GM23248 (cell line): Measurements from ENCODE around the gene NCMAP. TPM values are rescaled to one million over a fixed set of nuclear protein-coding genes. Genes with fewer than 3 reads are reported as not detected.

Source experiments
- DNase-seq: peaks from one replicate; pipeline ENCODE4 v3.0.0-alpha.2; 2015
- H2AFZ ChIP-seq: fragments of 200-600 bp; sonication (generic); 2 replicates; pipeline ENCODE4 v1.6.1; 2016; ENCODE audit warnings: antibody characterized with exemption
- H3F3A ChIP-seq: fragments of 200-600 bp; sonication (generic); 2 replicates; pipeline ENCODE4 v1.6.1; 2016; ENCODE audit warnings: mild to moderate bottlenecking, antibody characterized with exemption, mixed run types; ENCODE audit not compliant: insufficient read depth
- H3K27ac ChIP-seq: fragments of 200-600 bp; sonication (generic); 2 replicates; pipeline ENCODE4 v1.5.1; 2016; ENCODE audit warnings: mild to moderate bottlenecking
- H3K27me3 ChIP-seq: fragments of 200-600 bp; sonication (generic); replicated peaks from 2 replicates; pipeline ENCODE4 v1.6.1; 2016; ENCODE audit warnings: mild to moderate bottlenecking; ENCODE audit not compliant: insufficient read depth
- H3K36me3 ChIP-seq: fragments of 200-600 bp; sonication (generic); 2 replicates; pipeline ENCODE4 v1.6.1; 2016; ENCODE audit warnings: low read depth, mild to moderate bottlenecking
- H3K4me1 ChIP-seq: fragments of 200-600 bp; sonication (generic); 2 replicates; pipeline ENCODE4 v1.6.1; 2016; ENCODE audit warnings: mild to moderate bottlenecking; ENCODE audit not compliant: insufficient read depth
- H3K4me2 ChIP-seq: fragments of 200-600 bp; sonication (generic); one replicate; pipeline ENCODE4 v1.6.1; 2016; ENCODE audit warnings: mild to moderate bottlenecking; ENCODE audit not compliant: unreplicated experiment
- H3K4me3 ChIP-seq: fragments of 200-600 bp; sonication (generic); 2 replicates; pipeline ENCODE4 v1.5.1; 2016; ENCODE audit warnings: mild to moderate bottlenecking
- H3K79me2 ChIP-seq: fragments of 200-600 bp; sonication (generic); 2 replicates; pipeline ENCODE4 v1.6.1; 2016; ENCODE audit warnings: mild to moderate bottlenecking; ENCODE audit not compliant: insufficient read depth
- H3K9ac ChIP-seq: fragments of 200-600 bp; sonication (generic); 2 replicates; pipeline ENCODE4 v1.6.1; 2016; ENCODE audit warnings: mild to moderate bottlenecking
- H3K9me2 ChIP-seq: fragments of 200-600 bp; sonication (generic); 2 replicates; pipeline ENCODE4 v1.6.1; 2016; ENCODE audit warnings: mixed run types, mild to moderate bottlenecking, moderate library complexity; ENCODE audit not compliant: insufficient read depth
- H3K9me3 ChIP-seq: fragments of 200-600 bp; sonication (generic); one replicate; pipeline ENCODE4 v1.6.1; 2017; ENCODE audit warnings: low read depth
- H4K20me1 ChIP-seq: fragments of 200-600 bp; sonication (generic); 2 replicates; pipeline ENCODE4 v1.6.0; 2016; ENCODE audit not compliant: insufficient read depth
- EZH2 ChIP-seq: fragments of 200-600 bp; sonication (generic); IDR thresholded peaks from 2 replicates; pipeline ENCODE4 v1.6.1; 2018; ENCODE audit warnings: antibody characterized with exemption, mild to moderate bottlenecking; ENCODE audit not compliant: insufficient read depth, poor library complexity, severe bottlenecking
- EZH2phosphoT487 ChIP-seq: fragments of 200-600 bp; sonication (generic); IDR thresholded peaks from 2 replicates; pipeline ENCODE4 v1.6.1; 2018; ENCODE audit warnings: antibody characterized with exemption, moderate library complexity, mild to moderate bottlenecking, low read depth; ENCODE audit not compliant: insufficient read depth
- WGBS, 2 experiments: methylation state at CpG; one replicate each; pipeline ENCODE4 v1.1.6; 2015 to 2017; ENCODE audit warnings: low lambda C conversion rate in 2 of 2, low coverage in 1 of 2; ENCODE audit errors: missing lambda C conversion rate in 2 of 2; 5-methylcytosine and 5-hydroxymethylcytosine counted together
- in situ Hi-C: fragments of 300-500 bp; cut with MboI; formaldehyde crosslinking; loops from 2 replicates; pipeline ENCODE4 v1.15.0; 2020
- polyA plus RNA-seq: library from polyadenylated mRNA; unstranded; fragments of >200 nt; fragmentation: Nextera tagmentation; extraction: Ambion mirVana; gene quantifications from 2 replicates; pipeline ENCODE4 v1.2.1, GENCODE V29; 2016
- total RNA-seq: library from RNA; depleted of rRNA; stranded (reverse); fragments of >200 nt; shearing (Covaris generic); gene quantifications from 2 replicates; pipeline ENCODE4 v1.2.3, GENCODE V29; 2014

NCMAP gene
- total and polyA plus RNA-seq, 2 experiments from 2014 or later = not detected

DNA sequence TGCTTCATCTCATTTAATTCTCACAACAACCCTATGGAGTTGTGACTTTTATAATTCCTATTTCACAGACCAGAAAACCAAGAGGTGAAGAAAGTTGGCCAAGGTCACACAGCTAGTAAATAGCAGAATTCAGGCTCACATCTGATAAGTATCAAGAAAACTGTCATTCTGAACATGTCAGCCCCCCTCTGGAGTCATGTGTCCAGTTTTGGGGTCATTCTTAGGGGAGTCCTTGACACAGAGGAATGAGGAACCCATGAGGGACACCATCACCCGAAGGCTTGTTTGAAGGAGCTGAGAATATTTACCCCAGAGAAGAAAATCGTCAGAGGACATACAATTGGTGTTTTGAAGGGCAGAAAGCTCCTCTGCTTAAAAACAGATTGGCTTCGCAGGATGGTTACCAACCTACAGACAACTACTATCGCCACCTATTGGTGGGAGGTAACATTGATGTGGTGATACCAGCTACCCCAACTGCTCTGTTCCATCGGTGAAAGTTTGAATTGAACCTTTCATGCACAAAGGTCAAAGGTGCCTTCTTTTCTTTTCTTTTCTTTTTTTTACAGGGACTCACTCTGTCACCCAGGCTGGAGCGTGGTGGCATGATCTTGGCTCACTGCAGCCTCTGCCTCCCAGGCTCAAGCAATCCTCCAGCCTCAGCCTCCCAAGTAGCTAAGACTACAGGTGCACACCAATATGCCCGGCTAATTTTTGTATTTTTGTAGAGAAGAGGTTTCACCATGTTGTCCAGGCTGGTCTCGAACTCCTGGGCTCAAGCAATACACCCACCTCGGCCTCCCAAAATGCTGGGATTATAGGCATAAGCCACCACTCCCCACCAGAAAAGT, 31.3 kb downstream of the NCMAP start:
- Histone ChIP-seq H4K20me1 (no peaks in the 10 kb centered on the region), H3K9me3 (no peaks in the 10 kb centered on the region), H3K36me3 (no peaks in the 10 kb centered on the region), H3K4me1 (no peaks in the 10 kb centered on the region), H3K27me3 (peaks cover 13% of the 10 kb centered on the region), H3K9ac (no peak overlapping the region), H3F3A (no peaks in the 10 kb centered on the region), H3K4me2 (no peak overlapping the region), H3K9me2 (no peaks in the 10 kb centered on the region), H3K4me3 (no peak overlapping the region), H2AFZ (peak overlapping the region; percentile 68; the same call in 1 of the 2 replicates), H3K27ac (no peak overlapping the region), H3K79me2 (no peaks in the 10 kb centered on the region)
- WGBS, 2 experiments = 6 to 11% methylated on average over 9 of the region's 9 CpGs
- TF ChIP-seq EZH2 (no peak), EZH2phosphoT487 (no peak)
- DNase-seq = peak; percentile 72
- in situ Hi-C loops = no loop called here

DNA sequence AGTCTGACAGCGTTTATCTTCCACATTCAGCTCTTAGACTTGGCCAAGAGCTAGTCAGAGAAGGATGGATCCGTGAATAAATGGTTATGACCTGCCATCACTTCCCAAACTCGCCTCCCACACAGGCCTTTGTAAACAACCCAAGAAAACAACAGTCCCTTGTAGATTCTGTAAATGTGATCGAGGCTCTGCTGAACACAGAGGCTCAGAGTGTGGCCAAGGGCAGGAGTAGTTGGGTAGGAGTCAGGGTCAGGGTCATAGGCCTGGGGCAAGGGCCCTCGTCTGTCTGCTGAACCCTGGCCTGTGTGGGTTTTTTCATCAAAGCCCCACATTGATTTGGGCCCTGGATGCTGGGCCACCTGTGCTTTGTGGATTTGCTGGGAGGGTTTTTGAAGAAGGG, 32.7 kb downstream of the NCMAP start:
- no peaks in the 10 kb centered on the region for H4K20me1 ChIP-seq
- H3K79me2 ChIP-seq = no peaks in the 10 kb centered on the region
- no peak overlapping the region for H3K9ac ChIP-seq
- H3F3A ChIP-seq = no peaks in the 10 kb centered on the region
- no peak for DNase-seq
- no peak overlapping the region for H2AFZ ChIP-seq
- in situ Hi-C loops = no loop called here
- no peaks in the 10 kb centered on the region for H3K9me2 ChIP-seq
- H3K4me2 ChIP-seq = no peak overlapping the region
- no peaks in the 10 kb centered on the region for H3K9me3 ChIP-seq
- no peak overlapping the region for H3K27ac ChIP-seq
- peaks cover 13% of the 10 kb centered on the region for H3K27me3 ChIP-seq
- whole genome bisulfite sequencing, 2 experiments = 56 to 62% methylated on average over 5 of the region's 5 CpGs
- no peaks in the 10 kb centered on the region for H3K4me1 ChIP-seq
- H3K36me3 ChIP-seq = no peaks in the 10 kb centered on the region
- no peak overlapping the region for H3K4me3 ChIP-seq
- TF ChIP-seq EZH2 (no peak), EZH2phosphoT487 (no peak)

DNA sequence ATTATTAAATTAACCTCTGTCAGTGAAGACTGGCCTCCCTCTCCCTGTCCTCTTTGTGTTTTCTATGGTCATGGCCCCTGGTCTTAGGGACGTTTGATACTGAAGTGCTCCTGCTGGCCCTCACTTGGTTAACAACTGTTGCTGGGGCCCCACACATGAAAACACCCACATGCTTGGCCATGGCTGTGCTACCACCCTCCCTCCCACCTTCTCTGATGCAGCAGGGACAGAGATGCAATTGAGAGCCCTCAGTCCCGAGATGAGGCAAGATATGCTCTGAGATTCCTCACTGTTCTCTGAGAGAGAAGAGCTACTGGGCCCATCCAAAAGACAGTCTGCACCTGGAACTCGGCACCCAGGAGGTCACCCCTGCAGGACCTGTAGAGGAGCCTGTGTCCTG, 33.3 kb downstream of the NCMAP start:
- no peak overlapping the region for H3K4me2 ChIP-seq
- in situ Hi-C loops = no loop called here
- 33 to 34% methylated on average over 3 of the region's 3 CpGs for WGBS, 2 experiments
- H3F3A ChIP-seq = no peaks in the 10 kb centered on the region
- no peaks in the 10 kb centered on the region for H3K9me2 ChIP-seq
- H4K20me1 ChIP-seq = no peaks in the 10 kb centered on the region
- H3K36me3 ChIP-seq = no peaks in the 10 kb centered on the region
- no peak for DNase-seq
- H3K4me1 ChIP-seq = no peaks in the 10 kb centered on the region
- H3K9me3 ChIP-seq = no peaks in the 10 kb centered on the region
- no peak overlapping the region for H2AFZ ChIP-seq
- H3K9ac ChIP-seq = no peak overlapping the region
- H3K27me3 ChIP-seq = peaks cover 13% of the 10 kb centered on the region
- H3K27ac ChIP-seq = no peak overlapping the region
- H3K79me2 ChIP-seq = no peaks in the 10 kb centered on the region
- TF ChIP-seq EZH2phosphoT487 (no peak), EZH2 (no peak)
- no peak overlapping the region for H3K4me3 ChIP-seq

DNA sequence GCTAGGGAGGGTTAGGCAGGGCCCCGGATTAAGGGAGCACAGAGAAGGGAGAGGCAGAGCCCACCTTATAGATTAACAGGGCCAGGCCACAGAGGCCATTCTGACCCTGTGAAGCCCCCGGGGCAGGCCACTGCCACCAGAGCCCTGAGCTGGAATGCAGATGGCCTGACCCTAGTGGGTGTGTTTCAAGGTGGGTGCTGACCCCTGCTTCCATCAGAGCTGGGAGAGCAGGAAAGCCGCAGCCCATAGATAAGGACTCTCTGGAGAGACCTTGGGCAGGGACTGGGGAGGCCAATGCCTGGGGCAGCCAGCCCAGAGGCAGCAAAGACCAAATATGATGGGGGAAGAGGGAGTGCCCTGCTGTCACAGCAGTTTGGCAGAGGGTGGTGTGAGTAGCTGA, 35.9 kb downstream of the NCMAP start:
- no peak overlapping the region for H3K9ac ChIP-seq
- H3K9me3 ChIP-seq = no peaks in the 10 kb centered on the region
- H3K27ac ChIP-seq = no peak overlapping the region
- H3K79me2 ChIP-seq = no peaks in the 10 kb centered on the region
- no peaks in the 10 kb centered on the region for H3K4me1 ChIP-seq
- no peaks in the 10 kb centered on the region for H4K20me1 ChIP-seq
- in situ Hi-C loops = no loop called here
- no peak overlapping the region for H3K4me2 ChIP-seq
- no peak overlapping the region for H3K4me3 ChIP-seq
- 61 to 70% methylated on average over 3 of the region's 3 CpGs for WGBS, 2 experiments
- H3K9me2 ChIP-seq = no peaks in the 10 kb centered on the region
- H2AFZ ChIP-seq = no peak overlapping the region
- no peaks in the 10 kb centered on the region for H3K36me3 ChIP-seq
- H3F3A ChIP-seq = no peaks in the 10 kb centered on the region
- TF ChIP-seq EZH2 (no peak), EZH2phosphoT487 (no peak)
- no peaks in the 10 kb centered on the region for H3K27me3 ChIP-seq
- DNase-seq = no peak

DNA sequence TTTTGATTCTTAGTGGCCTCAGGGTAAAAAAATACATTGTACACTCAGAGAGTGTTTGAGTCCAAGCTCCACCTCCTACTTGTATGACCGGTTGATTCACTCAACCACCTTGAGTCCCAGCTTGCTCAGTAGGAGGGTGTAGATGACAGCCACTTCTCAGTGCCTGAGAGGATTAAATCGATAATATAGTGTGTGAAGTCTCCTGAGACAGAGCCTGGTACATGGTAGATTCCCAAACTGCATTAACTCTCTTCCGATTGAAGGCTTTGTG, 38.4 kb downstream of the NCMAP start:
- 83 to 87% methylated on average over 3 of the region's 3 CpGs for WGBS, 2 experiments
- H3K4me1 ChIP-seq = no peaks in the 10 kb centered on the region
- no peak overlapping the region for H3K4me2 ChIP-seq
- no peaks in the 10 kb centered on the region for H3K9me3 ChIP-seq
- no peaks in the 10 kb centered on the region for H4K20me1 ChIP-seq
- in situ Hi-C loops = no loop called here
- no peaks in the 10 kb centered on the region for H3F3A ChIP-seq
- no peak overlapping the region for H3K4me3 ChIP-seq
- H3K27me3 ChIP-seq = no peaks in the 10 kb centered on the region
- no peaks in the 10 kb centered on the region for H3K36me3 ChIP-seq
- H2AFZ ChIP-seq = no peak overlapping the region
- H3K9me2 ChIP-seq = no peaks in the 10 kb centered on the region
- no peaks in the 10 kb centered on the region for H3K79me2 ChIP-seq
- no peak overlapping the region for H3K27ac ChIP-seq
- DNase-seq = peak; percentile 31
- H3K9ac ChIP-seq = no peak overlapping the region
- no peak for TF ChIP-seq EZH2phosphoT487
- no peak for TF ChIP-seq EZH2
